HEK293 (cell line): Measurements from ENCODE around the gene ZYG11B.

ENCODE experiments used
- ZNF776 ChIP-seq: fragments of 450-650 bp; formaldehyde crosslinking; IDR thresholded peaks from 2 replicates; pipeline ENCODE4 v1.5.0; 2017; ENCODE audit warnings: missing biosample characterization, missing genetic modification characterization, borderline replicate concordance
- TF ChIP-seq, protein P1 (sequence below): fragments of 450-650 bp; formaldehyde crosslinking; IDR thresholded peaks from 2 replicates; pipeline ENCODE4 v1.5.1; 2016; ENCODE audit warnings: missing biosample characterization, missing genetic modification characterization, low read depth
- TF ChIP-seq, protein P2 (sequence below): fragments of 450-650 bp; formaldehyde crosslinking; IDR thresholded peaks from 2 replicates; pipeline ENCODE4 v1.5.1; 2016; ENCODE audit warnings: missing biosample characterization, missing genetic modification characterization

DNA sequence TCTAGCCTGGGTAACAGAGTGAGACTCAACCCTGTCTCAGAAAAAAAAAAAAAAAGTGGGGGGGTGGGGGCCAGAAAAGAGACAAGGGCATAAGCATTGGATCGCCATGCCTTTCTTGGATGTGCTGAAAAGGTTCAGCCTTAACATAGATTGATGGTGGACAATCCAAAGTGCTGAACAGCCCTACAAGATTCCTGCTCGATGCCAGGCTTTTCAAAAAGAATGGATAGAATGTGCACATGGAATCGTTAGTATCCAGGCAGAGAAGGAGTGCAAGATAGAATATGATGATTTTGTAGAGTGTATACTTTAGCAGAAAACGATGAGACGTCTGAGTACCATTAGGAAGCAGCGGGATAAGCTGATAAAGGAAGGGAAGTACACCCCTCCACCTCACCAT is 17.2 kb upstream of the ZYG11B start:
- TF ChIP-seq, protein P1, sequence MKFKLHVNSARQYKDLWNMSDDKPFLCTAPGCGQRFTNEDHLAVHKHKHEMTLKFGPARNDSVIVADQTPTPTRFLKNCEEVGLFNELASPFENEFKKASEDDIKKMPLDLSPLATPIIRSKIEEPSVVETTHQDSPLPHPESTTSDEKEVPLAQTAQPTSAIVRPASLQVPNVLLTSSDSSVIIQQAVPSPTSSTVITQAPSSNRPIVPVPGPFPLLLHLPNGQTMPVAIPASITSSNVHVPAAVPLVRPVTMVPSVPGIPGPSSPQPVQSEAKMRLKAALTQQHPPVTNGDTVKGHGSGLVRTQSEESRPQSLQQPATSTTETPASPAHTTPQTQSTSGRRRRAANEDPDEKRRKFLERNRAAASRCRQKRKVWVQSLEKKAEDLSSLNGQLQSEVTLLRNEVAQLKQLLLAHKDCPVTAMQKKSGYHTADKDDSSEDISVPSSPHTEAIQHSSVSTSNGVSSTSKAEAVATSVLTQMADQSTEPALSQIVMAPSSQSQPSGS (tag by site-specific recombination): no peak
- TF ChIP-seq, protein P2, sequence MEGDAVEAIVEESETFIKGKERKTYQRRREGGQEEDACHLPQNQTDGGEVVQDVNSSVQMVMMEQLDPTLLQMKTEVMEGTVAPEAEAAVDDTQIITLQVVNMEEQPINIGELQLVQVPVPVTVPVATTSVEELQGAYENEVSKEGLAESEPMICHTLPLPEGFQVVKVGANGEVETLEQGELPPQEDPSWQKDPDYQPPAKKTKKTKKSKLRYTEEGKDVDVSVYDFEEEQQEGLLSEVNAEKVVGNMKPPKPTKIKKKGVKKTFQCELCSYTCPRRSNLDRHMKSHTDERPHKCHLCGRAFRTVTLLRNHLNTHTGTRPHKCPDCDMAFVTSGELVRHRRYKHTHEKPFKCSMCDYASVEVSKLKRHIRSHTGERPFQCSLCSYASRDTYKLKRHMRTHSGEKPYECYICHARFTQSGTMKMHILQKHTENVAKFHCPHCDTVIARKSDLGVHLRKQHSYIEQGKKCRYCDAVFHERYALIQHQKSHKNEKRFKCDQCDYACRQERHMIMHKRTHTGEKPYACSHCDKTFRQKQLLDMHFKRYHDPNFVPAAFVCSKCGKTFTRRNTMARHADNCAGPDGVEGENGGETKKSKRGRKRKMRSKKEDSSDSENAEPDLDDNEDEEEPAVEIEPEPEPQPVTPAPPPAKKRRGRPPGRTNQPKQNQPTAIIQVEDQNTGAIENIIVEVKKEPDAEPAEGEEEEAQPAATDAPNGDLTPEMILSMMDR (tag by site-specific recombination): no peak
- TF ChIP-seq ZNF776 (tag by site-specific recombination): no peak
